Loucy (cell line): Measurements from ENCODE around the gene PSMB2.

Source experiments
- H2AFZ ChIP-seq: fragments of 200-600 bp; sonication (generic); 2 replicates; pipeline ENCODE4 v1.6.0; 2016; ENCODE audit warnings: antibody characterized with exemption, mild to moderate bottlenecking, low read length, moderate library complexity
- H3F3A ChIP-seq: fragments of 200-600 bp; 2 replicates; pipeline ENCODE4 v1.6.0; 2016; ENCODE audit warnings: antibody characterized with exemption, low read depth, mild to moderate bottlenecking
- H3K27me3 ChIP-seq: fragments of 200-600 bp; sonication (generic); 2 replicates; pipeline ENCODE4 v1.6.1; 2014; ENCODE audit warnings: low read length, mild to moderate bottlenecking; ENCODE audit not compliant: insufficient read depth, poor library complexity, severe bottlenecking
- H3K36me3 ChIP-seq: fragments of 200-600 bp; sonication (generic); 2 replicates; pipeline ENCODE4 v1.6.1; 2016; ENCODE audit warnings: low read length; ENCODE audit not compliant: insufficient read depth
- H3K4me1 ChIP-seq: fragments of 200-600 bp; sonication (generic); 2 replicates; pipeline ENCODE4 v1.5.1; 2014; ENCODE audit warnings: low read length, mild to moderate bottlenecking; ENCODE audit not compliant: insufficient read depth, poor library complexity, severe bottlenecking
- H3K4me2 ChIP-seq: fragments of 200-600 bp; sonication (generic); 2 replicates; pipeline ENCODE4 v1.6.0; 2014; ENCODE audit warnings: antibody characterized with exemption, low read length, low read depth, mild to moderate bottlenecking; ENCODE audit not compliant: poor library complexity, severe bottlenecking
- H3K4me3 ChIP-seq: fragments of 200-600 bp; sonication (generic); 2 replicates; pipeline ENCODE4 v1.5.1; 2014; ENCODE audit warnings: low read length, mild to moderate bottlenecking, mixed read lengths; ENCODE audit not compliant: poor library complexity, severe bottlenecking
- H3K79me2 ChIP-seq: fragments of 200-600 bp; sonication (generic); 2 replicates; pipeline ENCODE4 v1.6.1; 2014; ENCODE audit warnings: low read length; ENCODE audit not compliant: insufficient read depth
- H3K9ac ChIP-seq: fragments of 200-600 bp; sonication (generic); 2 replicates; pipeline ENCODE4 v1.6.0; 2014; ENCODE audit warnings: mild to moderate bottlenecking, low read depth, low read length, moderate library complexity; ENCODE audit not compliant: poor library complexity, severe bottlenecking
- H3K9me2 ChIP-seq: fragments of 200-600 bp; sonication (generic); replicated peaks from 2 replicates; pipeline ENCODE4 v1.6.1; 2016; ENCODE audit warnings: low read depth, low read length, mixed read lengths
- H3K9me3 ChIP-seq: fragments of 200-600 bp; sonication (generic); 2 replicates; pipeline ENCODE4 v1.6.1; 2014; ENCODE audit warnings: mild to moderate bottlenecking, antibody characterized with exemption, low read length, low read depth; ENCODE audit not compliant: insufficient read depth
- H4K20me1 ChIP-seq: fragments of 200-600 bp; sonication (generic); 2 replicates; pipeline ENCODE4 v1.6.0; 2014; ENCODE audit warnings: antibody characterized with exemption, low read length, mild to moderate bottlenecking; ENCODE audit not compliant: insufficient read depth, poor library complexity, severe bottlenecking
- CTCF ChIP-seq: fragments of 200-600 bp; sonication (generic); conservative IDR thresholded peaks from 2 replicates; pipeline ENCODE4 v1.5.1; 2014; ENCODE audit warnings: mild to moderate bottlenecking, antibody characterized with exemption, low read length
- EZH2phosphoT487 ChIP-seq: fragments of 200-600 bp; IDR thresholded peaks from 2 replicates; pipeline ENCODE4 v1.6.1; 2018; ENCODE audit warnings: antibody characterized with exemption, mild to moderate bottlenecking, moderate library complexity, borderline replicate concordance

PSMB2 gene

GRCh38 chr1:35568975-35569395 lies 72.3 kb downstream of the PSMB2 start:
- Histone ChIP-seq H3K4me3 (no peak overlapping the region), H3K9me3 (no peaks in the 10 kb centered on the region), H3K9me2 (no peaks in the 10 kb centered on the region), H3K4me2 (no peak overlapping the region), H3K9ac (no peak overlapping the region), H3K79me2 (no peaks in the 10 kb centered on the region), H3K36me3 (no peaks in the 10 kb centered on the region), H2AFZ (no peak overlapping the region), H4K20me1 (no peaks in the 10 kb centered on the region), H3K27me3 (no peaks in the 10 kb centered on the region), H3F3A (no peaks in the 10 kb centered on the region), H3K4me1 (peaks cover 6% of the 10 kb centered on the region)
- TF ChIP-seq EZH2phosphoT487: no peak
- peak; percentile 97 for TF ChIP-seq CTCF

GRCh38 chr1:35567947-35568558 lies 73.3 kb downstream of the PSMB2 start:
- H3K4me2 ChIP-seq: no peak overlapping the region
- no peaks in the 10 kb centered on the region for H3K27me3 ChIP-seq
- peaks cover 16% of the 10 kb centered on the region for H3K4me1 ChIP-seq
- no peaks in the 10 kb centered on the region for H3K36me3 ChIP-seq
- H3K79me2 ChIP-seq: 0 out of 2 replicates have a peak, but pooled peaks cover under 1% of the 10 kb centered on the region
- no peaks in the 10 kb centered on the region for H3F3A ChIP-seq
- no peak overlapping the region for H2AFZ ChIP-seq
- H3K9me3 ChIP-seq: no peaks in the 10 kb centered on the region
- no peaks in the 10 kb centered on the region for H3K9me2 ChIP-seq
- no peaks in the 10 kb centered on the region for H4K20me1 ChIP-seq
- no peak overlapping the region for H3K4me3 ChIP-seq
- no peak for TF ChIP-seq CTCF
- TF ChIP-seq EZH2phosphoT487: no peak
- H3K9ac ChIP-seq: no peak overlapping the region

- Histone ChIP-seq H3K36me3 (no peaks in the 10 kb centered on the region), H3K9me3 (no peaks in the 10 kb centered on the region), H3K27me3 (no peaks in the 10 kb centered on the region), H3K9me2 (no peaks in the 10 kb centered on the region), H3K4me3 (no peak overlapping the region), H2AFZ (no peak overlapping the region), H3K4me1 (peaks cover 37% of the 10 kb centered on the region), H4K20me1 (no peaks in the 10 kb centered on the region), H3K79me2 (peaks cover 19% of the 10 kb centered on the region; the same call in 1 of the 2 replicates), H3K9ac (no peak overlapping the region), H3K4me2 (no peak overlapping the region), H3F3A (no peaks in the 10 kb centered on the region)
- TF ChIP-seq CTCF (no peak), EZH2phosphoT487 (no peak)
Observed at GRCh38 chr1:35565742-35566133, 75.6 kb downstream of the PSMB2 start.
